WI38 (cell line): Measurements from ENCODE around the gene NAV2.

ENCODE experiments used
- H3K4me3 ChIP-seq: 2 replicates; pipeline ENCODE4 v1.5.1; 2011; ENCODE audit warnings: low read depth, mild to moderate bottlenecking, control low read depth, low read length
- CTCF ChIP-seq: IDR thresholded peaks from 2 replicates; pipeline ENCODE4 v1.5.1; 2012; ENCODE audit warnings: low read depth, mild to moderate bottlenecking, control low read depth, low read length

Gene NAV2

GRCh38 chr11:20114588-20114987, 402.0 kb downstream of the NAV2 start:
- H3K4me3 ChIP-seq, result no peak overlapping the region
- no peak for TF ChIP-seq CTCF

- H3K4me3 ChIP-seq, result no peak overlapping the region
- TF ChIP-seq CTCF, result no peak
Measured at GRCh38 chr11:20116825-20117224, 404.2 kb downstream of the NAV2 start.

GRCh38 chr11:20117291-20117690, 404.7 kb downstream of the NAV2 start:
- no peak for TF ChIP-seq CTCF
- no peak overlapping the region for H3K4me3 ChIP-seq

GRCh38 chr11:20118209-20118608, 405.6 kb downstream of the NAV2 start:
- H3K4me3 ChIP-seq, result no peak overlapping the region
- TF ChIP-seq CTCF, result no peak

GRCh38 chr11:20119315-20119714, 406.7 kb downstream of the NAV2 start:
- no peak overlapping the region for H3K4me3 ChIP-seq
- TF ChIP-seq CTCF, result no peak

GRCh38 chr11:20120134-20120925, 407.7 kb downstream of the NAV2 start:
- TF ChIP-seq CTCF, result no peak
- H3K4me3 ChIP-seq, result no peak overlapping the region

GRCh38 chr11:20122131-20122530, 409.5 kb downstream of the NAV2 start:
- TF ChIP-seq CTCF, result no peak
- H3K4me3 ChIP-seq, result no peak overlapping the region
